ENCODE measurements around the gene LRRC23.

Gene LRRC23, protein sequence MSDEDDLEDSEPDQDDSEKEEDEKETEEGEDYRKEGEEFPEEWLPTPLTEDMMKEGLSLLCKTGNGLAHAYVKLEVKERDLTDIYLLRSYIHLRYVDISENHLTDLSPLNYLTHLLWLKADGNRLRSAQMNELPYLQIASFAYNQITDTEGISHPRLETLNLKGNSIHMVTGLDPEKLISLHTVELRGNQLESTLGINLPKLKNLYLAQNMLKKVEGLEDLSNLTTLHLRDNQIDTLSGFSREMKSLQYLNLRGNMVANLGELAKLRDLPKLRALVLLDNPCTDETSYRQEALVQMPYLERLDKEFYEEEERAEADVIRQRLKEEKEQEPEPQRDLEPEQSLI

DNA sequence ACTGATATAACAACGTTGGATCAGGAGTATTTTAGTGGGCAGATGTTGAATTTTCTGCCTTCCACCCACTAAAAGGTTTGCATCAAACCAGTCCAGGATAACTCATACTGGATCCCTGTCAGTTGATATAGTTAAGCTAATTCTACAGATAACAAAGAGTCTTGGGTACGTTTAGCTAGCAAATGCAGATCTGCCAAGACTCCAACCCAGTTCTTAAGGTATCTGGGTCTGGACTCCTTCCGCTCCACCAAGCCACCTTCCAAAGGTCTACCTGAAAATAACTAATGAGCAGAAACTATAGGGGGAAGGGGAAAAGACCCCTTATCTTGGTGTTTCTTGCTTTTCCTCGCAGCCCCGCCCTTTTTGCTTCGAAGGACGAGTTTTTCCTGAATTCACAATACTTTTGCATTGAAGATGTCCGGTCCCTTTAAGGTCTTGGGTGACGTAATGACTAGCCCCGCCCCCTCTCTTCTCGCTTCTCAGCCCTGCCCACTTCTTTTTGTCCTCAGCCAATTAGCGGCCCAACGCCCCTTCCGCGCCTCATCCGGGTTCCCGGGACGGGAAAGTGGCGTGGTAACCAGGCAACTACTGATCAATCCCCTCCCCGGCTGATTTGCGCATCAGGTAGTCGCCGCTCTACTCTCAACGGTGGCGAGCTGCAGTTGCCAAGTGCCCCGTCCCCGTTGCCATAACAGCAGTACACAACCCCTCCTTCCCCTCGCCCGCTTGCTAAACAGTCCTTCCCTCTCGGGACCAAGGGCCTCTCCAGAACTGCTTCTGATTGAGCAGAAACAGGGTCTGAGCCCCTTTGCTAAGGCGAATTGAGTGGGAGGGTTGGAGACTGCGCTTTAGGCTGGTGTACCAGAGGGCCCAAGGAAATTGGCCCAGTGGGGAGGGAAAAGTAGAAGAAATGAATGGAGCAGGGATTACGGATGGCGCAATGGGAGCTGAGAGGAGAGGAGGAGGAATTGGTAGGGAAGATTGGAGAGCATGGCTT, at the start of gene LRRC23:
TSS of gene LRRC23 (plus strand) at position 543 of the 997 bp plus-strand sequence. CDS start 812 bp downstream, outside the sequence.
- TF ChIP-seq, protein P1, sequence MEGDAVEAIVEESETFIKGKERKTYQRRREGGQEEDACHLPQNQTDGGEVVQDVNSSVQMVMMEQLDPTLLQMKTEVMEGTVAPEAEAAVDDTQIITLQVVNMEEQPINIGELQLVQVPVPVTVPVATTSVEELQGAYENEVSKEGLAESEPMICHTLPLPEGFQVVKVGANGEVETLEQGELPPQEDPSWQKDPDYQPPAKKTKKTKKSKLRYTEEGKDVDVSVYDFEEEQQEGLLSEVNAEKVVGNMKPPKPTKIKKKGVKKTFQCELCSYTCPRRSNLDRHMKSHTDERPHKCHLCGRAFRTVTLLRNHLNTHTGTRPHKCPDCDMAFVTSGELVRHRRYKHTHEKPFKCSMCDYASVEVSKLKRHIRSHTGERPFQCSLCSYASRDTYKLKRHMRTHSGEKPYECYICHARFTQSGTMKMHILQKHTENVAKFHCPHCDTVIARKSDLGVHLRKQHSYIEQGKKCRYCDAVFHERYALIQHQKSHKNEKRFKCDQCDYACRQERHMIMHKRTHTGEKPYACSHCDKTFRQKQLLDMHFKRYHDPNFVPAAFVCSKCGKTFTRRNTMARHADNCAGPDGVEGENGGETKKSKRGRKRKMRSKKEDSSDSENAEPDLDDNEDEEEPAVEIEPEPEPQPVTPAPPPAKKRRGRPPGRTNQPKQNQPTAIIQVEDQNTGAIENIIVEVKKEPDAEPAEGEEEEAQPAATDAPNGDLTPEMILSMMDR (conservative IDR thresholded peaks at IDR 0.05; ENCODE audit: low read depth, low read length), result no peak
- H2AFZ ChIP-seq (ENCODE audit: low read depth), result peak within 1 kb of the TSS; percentile 91
- no peaks in the 10 kb centered on the region for H3K36me3 ChIP-seq (ENCODE audit: insufficient read depth)
- H3K4me3 ChIP-seq (IDR thresholded peaks at IDR 0.05; ENCODE audit: insufficient read depth, low read depth, low read length), result no peak within 1 kb of the TSS
- peak within 1 kb of the TSS; percentile 97 for H3K4me2 ChIP-seq
- peak within 1 kb of the TSS; percentile 72 for H3K9ac ChIP-seq
- H3K27me3 ChIP-seq (ENCODE audit: insufficient read depth, low read depth), result no peaks in the 10 kb centered on the region
- peaks cover 8% of the 10 kb centered on the region for H3K4me1 ChIP-seq (ENCODE audit: low read depth, poor library complexity, severe bottlenecking)
- H3K27ac ChIP-seq, result peak within 1 kb of the TSS; percentile 68
- no peaks in the 10 kb centered on the region for H4K20me1 ChIP-seq (ENCODE audit: insufficient read depth)
- H3K79me2 ChIP-seq (ENCODE audit: insufficient read depth, low read depth), result no peaks in the 10 kb centered on the region

- H3K4me1 ChIP-seq (ENCODE audit: low read depth, poor library complexity, severe bottlenecking), result peaks cover 18% of the 10 kb centered on the region
- no peaks in the 10 kb centered on the region for H3K27me3 ChIP-seq (ENCODE audit: insufficient read depth, low read depth)
- H3K36me3 ChIP-seq (ENCODE audit: insufficient read depth), result peaks cover 7% of the 10 kb centered on the region; the same call in 1 of the 2 replicates
- H3K27ac ChIP-seq, result no peak overlapping the region
- no peak overlapping the region; the same call in 1 of the 2 replicates for H3K4me2 ChIP-seq
- peaks cover 29% of the 10 kb centered on the region for H3K79me2 ChIP-seq (ENCODE audit: insufficient read depth, low read depth)
- no peak overlapping the region for H3K9ac ChIP-seq
- no peak overlapping the region for H2AFZ ChIP-seq (ENCODE audit: low read depth)
- H4K20me1 ChIP-seq (ENCODE audit: insufficient read depth), result no peaks in the 10 kb centered on the region
- TF ChIP-seq, protein P1 (conservative IDR thresholded peaks at IDR 0.05; ENCODE audit: low read depth, low read length), result no peak
- H3K4me3 ChIP-seq (IDR thresholded peaks at IDR 0.05; ENCODE audit: insufficient read depth, low read depth, low read length), result no peak overlapping the region
These were observed 49.3 kb upstream of the LRRC23 start for GRCh38 chr12:6855322-6855721.

DNA sequence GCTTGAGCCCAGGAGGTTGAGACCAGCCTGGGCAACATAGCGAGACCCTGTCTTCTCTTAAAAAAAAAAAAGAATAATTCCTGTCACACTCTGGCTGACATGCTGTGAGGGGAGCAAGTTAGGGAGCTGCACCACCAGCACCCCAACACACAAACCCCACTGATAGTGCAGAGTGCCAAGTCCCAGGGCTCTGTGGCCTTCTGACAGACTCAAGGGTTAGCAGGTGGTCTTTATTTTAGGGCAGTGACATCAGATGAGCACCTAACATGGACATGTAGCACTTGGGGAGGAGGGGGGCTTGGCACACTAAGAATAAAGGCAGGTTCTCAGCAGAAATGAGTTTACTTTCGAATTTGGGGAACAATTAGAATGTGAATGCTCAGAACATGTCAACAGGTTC, 45.8 kb upstream of the LRRC23 start:
- TF ChIP-seq, protein P1 (conservative IDR thresholded peaks at IDR 0.05; ENCODE audit: low read depth, low read length), result no peak
- Histone ChIP-seq H3K9ac (no peak overlapping the region), H3K4me2 (no peak overlapping the region)

DNA sequence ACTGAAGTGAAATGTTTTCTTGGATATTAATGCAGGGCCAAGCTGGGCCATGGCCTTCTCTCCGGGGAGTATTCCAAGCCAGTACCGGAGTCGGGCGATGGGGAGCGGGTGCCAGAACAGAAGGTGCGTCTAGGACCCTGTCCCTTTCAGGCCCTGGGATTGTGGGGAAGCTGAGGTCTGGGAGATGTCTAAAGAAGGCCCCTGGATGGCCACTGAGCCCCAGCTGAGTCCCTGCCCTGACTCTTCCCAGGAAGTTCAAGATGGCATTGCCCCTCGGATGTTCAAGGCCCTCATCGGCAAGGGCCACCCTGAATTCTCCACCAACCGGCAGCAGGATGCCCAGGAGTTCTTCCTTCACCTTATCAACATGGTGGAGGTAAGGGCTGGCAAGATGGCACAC, 44.5 kb upstream of the LRRC23 start:
- Histone ChIP-seq H3K27me3 (ENCODE audit: insufficient read depth, low read depth) (no peaks in the 10 kb centered on the region), H2AFZ (ENCODE audit: low read depth) (no peak overlapping the region), H3K4me3 (IDR thresholded peaks at IDR 0.05; ENCODE audit: insufficient read depth, low read depth, low read length) (no peak overlapping the region), H3K27ac (no peak overlapping the region), H3K79me2 (ENCODE audit: insufficient read depth, low read depth) (peaks cover 6% of the 10 kb centered on the region; the same call in 1 of the 2 replicates), H3K4me2 (no peak overlapping the region), H3K36me3 (ENCODE audit: insufficient read depth) (peaks cover 7% of the 10 kb centered on the region; the same call in 1 of the 2 replicates), H3K9ac (no peak overlapping the region), H3K4me1 (ENCODE audit: low read depth, poor library complexity, severe bottlenecking) (no peaks in the 10 kb centered on the region), H4K20me1 (ENCODE audit: insufficient read depth) (no peaks in the 10 kb centered on the region)
- TF ChIP-seq, protein P1 (conservative IDR thresholded peaks at IDR 0.05; ENCODE audit: low read depth, low read length), result no peak

More for the DNA sequence above, 45.8 kb upstream of the LRRC23 start:
- Histone ChIP-seq H3K4me1 (ENCODE audit: low read depth, poor library complexity, severe bottlenecking) (peaks cover 12% of the 10 kb centered on the region), H3K4me3 (IDR thresholded peaks at IDR 0.05; ENCODE audit: insufficient read depth, low read depth, low read length) (no peak overlapping the region), H2AFZ (ENCODE audit: low read depth) (no peak overlapping the region), H3K27me3 (ENCODE audit: insufficient read depth, low read depth) (no peaks in the 10 kb centered on the region), H3K36me3 (ENCODE audit: insufficient read depth) (peaks cover 7% of the 10 kb centered on the region; the same call in 1 of the 2 replicates), H3K27ac (no peak overlapping the region), H4K20me1 (ENCODE audit: insufficient read depth) (no peaks in the 10 kb centered on the region), H3K79me2 (ENCODE audit: insufficient read depth, low read depth) (peaks cover 19% of the 10 kb centered on the region)
